ENCODE data around the gene PLAAT4. TPM values are rescaled to one million over a fixed set of nuclear protein-coding genes. Genes with fewer than 3 reads are reported as not detected.

PLAAT4 gene
- total and polyA plus RNA-seq, 2 of the 13 experiments (the other 11 are each of a cell fraction or from before 2014, with no cell fraction given): 0.71 to 1.00 TPM

DNA sequence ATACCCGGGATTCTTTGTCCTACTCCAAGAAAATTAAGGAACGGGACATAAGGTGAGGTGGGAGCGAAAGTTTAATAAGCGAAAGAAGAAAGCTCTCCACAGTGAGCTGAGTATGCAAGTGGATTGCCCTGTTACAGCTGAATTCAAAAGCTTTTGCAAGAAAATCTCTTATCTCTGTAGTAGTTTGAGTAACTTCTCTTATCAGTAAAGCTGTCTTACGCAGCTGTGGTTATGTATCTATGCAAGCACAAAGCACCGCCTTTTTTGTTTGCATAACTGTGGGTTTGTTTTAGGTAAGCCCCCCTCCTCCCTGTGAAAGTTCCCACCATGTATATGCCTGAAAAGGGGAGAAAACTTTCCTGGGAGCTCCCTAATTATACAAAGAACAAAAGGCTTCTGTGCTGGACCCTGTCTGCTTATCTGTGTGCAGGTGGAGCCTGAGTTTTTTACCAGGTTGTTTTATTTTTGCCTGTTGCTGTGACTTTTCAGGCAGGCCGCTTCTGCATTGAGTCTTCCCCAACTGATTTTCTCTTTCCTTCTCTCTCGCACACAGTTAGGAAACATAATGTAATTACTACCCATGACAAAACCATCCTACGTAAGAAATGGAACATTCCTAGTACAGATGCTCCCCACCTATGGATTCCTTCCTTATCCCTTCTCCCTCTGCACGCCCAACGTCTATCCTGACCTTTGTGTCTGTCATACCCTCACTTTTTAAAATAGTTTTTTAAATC is 44.8 kb upstream of the PLAAT4 start (continued):
- TF ChIP-seq FOXP1 (IDR thresholded peaks at IDR 0.05) (no peak), FOXP1 (CRISPR knock-in tag; IDR thresholded peaks at IDR 0.05) (peak; percentile 62; the same call in 1 of the 2 replicates), ATRX (CRISPR knock-in tag; IDR thresholded peaks at IDR 0.05; ENCODE audit: borderline replicate concordance) (no peak), ATF1 (CRISPR knock-in tag; IDR thresholded peaks at IDR 0.05) (no peak), CEBPB (IDR thresholded peaks at IDR 0.05; ENCODE audit: borderline replicate concordance, low read depth, low read length) (peak; percentile 18; the same call in 1 of the 2 replicates), ZNF879 (CRISPR knock-in tag; IDR thresholded peaks at IDR 0.05) (no peak), ZFP36L2 (CRISPR knock-in tag; IDR thresholded peaks at IDR 0.05) (no peak), FOXA1 (IDR thresholded peaks at IDR 0.05) (no peak), FOXA1 (CRISPR knock-in tag; IDR thresholded peaks at IDR 0.05) (peak; percentile 80), SP5 (CRISPR knock-in tag; IDR thresholded peaks at IDR 0.05; ENCODE audit: borderline replicate concordance, low read depth) (peak; percentile 56; the same call in 1 of the 2 replicates), NCOR1 (IDR thresholded peaks at IDR 0.05; ENCODE audit: borderline replicate concordance, low read length) (peak; percentile 25; the same call in 1 of the 2 replicates), NFYB (CRISPR knock-in tag; IDR thresholded peaks at IDR 0.05) (no peak), TCF7 (IDR thresholded peaks at IDR 0.05; ENCODE audit: low read depth) (peak; percentile 88), FOXA3 (CRISPR knock-in tag; IDR thresholded peaks at IDR 0.05) (peak; percentile 66), IRF2 (CRISPR knock-in tag; IDR thresholded peaks at IDR 0.05) (0 out of 2 replicates have a peak, but pooled peaks have one; percentile 14), TEAD2 (CRISPR knock-in tag; IDR thresholded peaks at IDR 0.05) (no peak), ZNF530 (CRISPR knock-in tag; IDR thresholded peaks at IDR 0.05; ENCODE audit: low read depth) (no peak), CREM (IDR thresholded peaks at IDR 0.05) (peak; percentile 75; the same call in 1 of the 2 replicates), CREM (CRISPR knock-in tag; IDR thresholded peaks at IDR 0.05) (no peak), AHR (CRISPR knock-in tag; IDR thresholded peaks at IDR 0.05) (no peak), GATAD2A (CRISPR knock-in tag; IDR thresholded peaks at IDR 0.05) (peak; percentile 84), GATA4 (IDR thresholded peaks at IDR 0.05; ENCODE audit: borderline replicate concordance, low read depth) (peak; percentile 94)
- TF ChIP-seq, protein P1, sequence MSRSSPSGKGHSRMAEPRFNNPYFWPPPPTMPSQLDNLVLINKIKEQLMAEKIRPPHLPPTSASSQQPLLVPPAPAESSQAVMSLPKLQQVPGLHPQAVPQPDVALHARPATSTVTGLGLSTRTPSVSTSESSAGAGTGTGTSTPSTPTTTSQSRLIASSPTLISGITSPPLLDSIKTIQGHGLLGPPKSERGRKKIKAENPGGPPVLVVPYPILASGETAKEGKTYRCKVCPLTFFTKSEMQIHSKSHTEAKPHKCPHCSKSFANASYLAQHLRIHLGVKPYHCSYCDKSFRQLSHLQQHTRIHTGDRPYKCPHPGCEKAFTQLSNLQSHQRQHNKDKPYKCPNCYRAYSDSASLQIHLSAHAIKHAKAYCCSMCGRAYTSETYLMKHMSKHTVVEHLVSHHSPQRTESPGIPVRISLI (CRISPR knock-in tag; IDR thresholded peaks at IDR 0.05; ENCODE audit: borderline replicate concordance): no peak
- TF ChIP-seq, protein P2, sequence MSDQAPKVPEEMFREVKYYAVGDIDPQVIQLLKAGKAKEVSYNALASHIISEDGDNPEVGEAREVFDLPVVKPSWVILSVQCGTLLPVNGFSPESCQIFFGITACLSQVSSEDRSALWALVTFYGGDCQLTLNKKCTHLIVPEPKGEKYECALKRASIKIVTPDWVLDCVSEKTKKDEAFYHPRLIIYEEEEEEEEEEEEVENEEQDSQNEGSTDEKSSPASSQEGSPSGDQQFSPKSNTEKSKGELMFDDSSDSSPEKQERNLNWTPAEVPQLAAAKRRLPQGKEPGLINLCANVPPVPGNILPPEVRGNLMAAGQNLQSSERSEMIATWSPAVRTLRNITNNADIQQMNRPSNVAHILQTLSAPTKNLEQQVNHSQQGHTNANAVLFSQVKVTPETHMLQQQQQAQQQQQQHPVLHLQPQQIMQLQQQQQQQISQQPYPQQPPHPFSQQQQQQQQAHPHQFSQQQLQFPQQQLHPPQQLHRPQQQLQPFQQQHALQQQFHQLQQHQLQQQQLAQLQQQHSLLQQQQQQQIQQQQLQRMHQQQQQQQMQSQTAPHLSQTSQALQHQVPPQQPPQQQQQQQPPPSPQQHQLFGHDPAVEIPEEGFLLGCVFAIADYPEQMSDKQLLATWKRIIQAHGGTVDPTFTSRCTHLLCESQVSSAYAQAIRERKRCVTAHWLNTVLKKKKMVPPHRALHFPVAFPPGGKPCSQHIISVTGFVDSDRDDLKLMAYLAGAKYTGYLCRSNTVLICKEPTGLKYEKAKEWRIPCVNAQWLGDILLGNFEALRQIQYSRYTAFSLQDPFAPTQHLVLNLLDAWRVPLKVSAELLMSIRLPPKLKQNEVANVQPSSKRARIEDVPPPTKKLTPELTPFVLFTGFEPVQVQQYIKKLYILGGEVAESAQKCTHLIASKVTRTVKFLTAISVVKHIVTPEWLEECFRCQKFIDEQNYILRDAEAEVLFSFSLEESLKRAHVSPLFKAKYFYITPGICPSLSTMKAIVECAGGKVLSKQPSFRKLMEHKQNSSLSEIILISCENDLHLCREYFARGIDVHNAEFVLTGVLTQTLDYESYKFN (CRISPR knock-in tag; conservative IDR thresholded peaks at IDR 0.05): peak; percentile 59
- TF ChIP-seq, protein P3, sequence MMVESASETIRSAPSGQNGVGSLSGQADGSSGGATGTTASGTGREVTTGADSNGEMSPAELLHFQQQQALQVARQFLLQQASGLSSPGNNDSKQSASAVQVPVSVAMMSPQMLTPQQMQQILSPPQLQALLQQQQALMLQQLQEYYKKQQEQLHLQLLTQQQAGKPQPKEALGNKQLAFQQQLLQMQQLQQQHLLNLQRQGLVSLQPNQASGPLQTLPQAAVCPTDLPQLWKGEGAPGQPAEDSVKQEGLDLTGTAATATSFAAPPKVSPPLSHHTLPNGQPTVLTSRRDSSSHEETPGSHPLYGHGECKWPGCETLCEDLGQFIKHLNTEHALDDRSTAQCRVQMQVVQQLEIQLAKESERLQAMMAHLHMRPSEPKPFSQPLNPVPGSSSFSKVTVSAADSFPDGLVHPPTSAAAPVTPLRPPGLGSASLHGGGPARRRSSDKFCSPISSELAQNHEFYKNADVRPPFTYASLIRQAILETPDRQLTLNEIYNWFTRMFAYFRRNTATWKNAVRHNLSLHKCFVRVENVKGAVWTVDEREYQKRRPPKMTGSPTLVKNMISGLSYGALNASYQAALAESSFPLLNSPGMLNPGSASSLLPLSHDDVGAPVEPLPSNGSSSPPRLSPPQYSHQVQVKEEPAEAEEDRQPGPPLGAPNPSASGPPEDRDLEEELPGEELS (CRISPR knock-in tag; IDR thresholded peaks at IDR 0.05): peak; percentile 64; the same call in 1 of the 2 replicates
- TF ChIP-seq, protein P4, sequence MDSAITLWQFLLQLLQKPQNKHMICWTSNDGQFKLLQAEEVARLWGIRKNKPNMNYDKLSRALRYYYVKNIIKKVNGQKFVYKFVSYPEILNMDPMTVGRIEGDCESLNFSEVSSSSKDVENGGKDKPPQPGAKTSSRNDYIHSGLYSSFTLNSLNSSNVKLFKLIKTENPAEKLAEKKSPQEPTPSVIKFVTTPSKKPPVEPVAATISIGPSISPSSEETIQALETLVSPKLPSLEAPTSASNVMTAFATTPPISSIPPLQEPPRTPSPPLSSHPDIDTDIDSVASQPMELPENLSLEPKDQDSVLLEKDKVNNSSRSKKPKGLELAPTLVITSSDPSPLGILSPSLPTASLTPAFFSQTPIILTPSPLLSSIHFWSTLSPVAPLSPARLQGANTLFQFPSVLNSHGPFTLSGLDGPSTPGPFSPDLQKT (CRISPR knock-in tag; IDR thresholded peaks at IDR 0.05; ENCODE audit: borderline replicate concordance): no peak
